Measurements from ENCODE around the gene FUS. TPM values are rescaled to one million over a fixed set of nuclear protein-coding genes. Genes with fewer than 3 reads are reported as not detected.

FUS gene
- total RNA-seq, 1 experiment from 2014 or later = 522 TPM

- Histone ChIP-seq H3K27ac (ENCODE audit: low read depth, low read length) (no peak overlapping the region), H3K36me3 (ENCODE audit: control insufficient read depth in 1 of 2, insufficient read depth in 2 of 2, low read length in 2 of 2) (no peaks in the 10 kb centered on the region; a peak in 1 of 4 replicates), H3K4me2 (ENCODE audit: low read length) (no peak overlapping the region), H3K9me2 (ENCODE audit: insufficient read depth) (no peaks in the 10 kb centered on the region), H3K79me2 (ENCODE audit: insufficient read depth, low read length) (peaks cover 41% of the 10 kb centered on the region), H3K27me3 (ENCODE audit: insufficient read depth, low read length) (no peaks in the 10 kb centered on the region), H3K4me1 (ENCODE audit: control insufficient read depth in 1 of 2, insufficient read depth in 2 of 2, low read length in 2 of 2) (peaks cover 9 to 30% of the 10 kb centered on the region in 2 experiments), H3K4me3 (replicated peaks in 1 of 2; ENCODE audit: low read depth in 1 of 2, low read length in 2 of 2) (no peak overlapping the region), H3K9me3 (ENCODE audit: control insufficient read depth in 1 of 2, insufficient read depth in 1 of 2, low read depth in 1 of 2, low read length in 2 of 2) (no peaks in the 10 kb centered on the region), H2AFZ (ENCODE audit: low read depth, low read length, poor library complexity, severe bottlenecking) (no peak overlapping the region), H3K9ac (ENCODE audit: low read length) (no peak overlapping the region), H4K20me1 (ENCODE audit: insufficient read depth) (no peaks in the 10 kb centered on the region)
- POLR2A ChIA-PET = interaction anchor here (0.6 kb wide), 1 partner anchor 201 kb away, joined by 3 read pairs; no protein-coding TSS in a partner anchor
- TF ChIP-seq CBX3 (IDR thresholded peaks at IDR 0.05; ENCODE audit: low read depth) (no peak), ATF3 (IDR thresholded peaks at IDR 0.05) (no peak), CEBPB (IDR thresholded peaks at IDR 0.05; ENCODE audit: low read depth) (no peak), SIN3A (IDR thresholded peaks at IDR 0.05; ENCODE audit: low read depth) (no peak), TCF7L2 (IDR thresholded peaks at IDR 0.05; ENCODE audit: borderline replicate concordance, extremely low read depth, insufficient read depth, insufficient read length) (no peak), JUND (IDR thresholded peaks at IDR 0.05) (no peak), SP1 (IDR thresholded peaks at IDR 0.05; ENCODE audit: low read depth) (no peak), REST (IDR thresholded peaks at IDR 0.05; ENCODE audit: low read depth) (no peak), ELF1 (IDR thresholded peaks at IDR 0.05; ENCODE audit: borderline replicate concordance, low read depth) (no peak), POLR2AphosphoS5 (IDR thresholded peaks at IDR 0.05; ENCODE audit: low read depth, low read length) (no peak), ZFX (IDR thresholded peaks at IDR 0.05) (no peak), EZH2 (IDR thresholded peaks at IDR 0.05) (no peak), EGR1 (IDR thresholded peaks at IDR 0.05; ENCODE audit: low read depth) (no peak), FOSL1 (IDR thresholded peaks at IDR 0.05; ENCODE audit: low read depth) (no peak)
- TF ChIP-seq, protein P1, sequence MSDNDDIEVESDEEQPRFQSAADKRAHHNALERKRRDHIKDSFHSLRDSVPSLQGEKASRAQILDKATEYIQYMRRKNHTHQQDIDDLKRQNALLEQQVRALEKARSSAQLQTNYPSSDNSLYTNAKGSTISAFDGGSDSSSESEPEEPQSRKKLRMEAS (IDR thresholded peaks at IDR 0.05) = no peak
- TF ChIP-seq, protein P2, sequence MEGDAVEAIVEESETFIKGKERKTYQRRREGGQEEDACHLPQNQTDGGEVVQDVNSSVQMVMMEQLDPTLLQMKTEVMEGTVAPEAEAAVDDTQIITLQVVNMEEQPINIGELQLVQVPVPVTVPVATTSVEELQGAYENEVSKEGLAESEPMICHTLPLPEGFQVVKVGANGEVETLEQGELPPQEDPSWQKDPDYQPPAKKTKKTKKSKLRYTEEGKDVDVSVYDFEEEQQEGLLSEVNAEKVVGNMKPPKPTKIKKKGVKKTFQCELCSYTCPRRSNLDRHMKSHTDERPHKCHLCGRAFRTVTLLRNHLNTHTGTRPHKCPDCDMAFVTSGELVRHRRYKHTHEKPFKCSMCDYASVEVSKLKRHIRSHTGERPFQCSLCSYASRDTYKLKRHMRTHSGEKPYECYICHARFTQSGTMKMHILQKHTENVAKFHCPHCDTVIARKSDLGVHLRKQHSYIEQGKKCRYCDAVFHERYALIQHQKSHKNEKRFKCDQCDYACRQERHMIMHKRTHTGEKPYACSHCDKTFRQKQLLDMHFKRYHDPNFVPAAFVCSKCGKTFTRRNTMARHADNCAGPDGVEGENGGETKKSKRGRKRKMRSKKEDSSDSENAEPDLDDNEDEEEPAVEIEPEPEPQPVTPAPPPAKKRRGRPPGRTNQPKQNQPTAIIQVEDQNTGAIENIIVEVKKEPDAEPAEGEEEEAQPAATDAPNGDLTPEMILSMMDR (IDR thresholded peaks at IDR 0.05 in 2 of 3, conservative IDR thresholded peaks at IDR 0.05 in 1 of 3; ENCODE audit: borderline replicate concordance in 1 of 3, insufficient read depth in 1 of 3, low read depth in 2 of 3, low read length in 2 of 3) = no peak
- no peak for ATAC-seq
- no peak for DNase-seq (ENCODE audit: low read depth, low spot score)
- intact Hi-C loops (cut with micrococcal nuclease) = loop anchor here (10.0 kb wide), 1 partner anchor 238 kb away; the partner anchor contains the start of gene ARMC5
- CTCF ChIA-PET = no interaction called here
- RAD21 ChIA-PET (ENCODE audit: low non-redundant PET in 1 of 2, low total read pairs in 2 of 2, uncharacterized antibody in 2 of 2, unreplicated experiment in 2 of 2) = no interaction called here
- BruUV-seq (replicated peaks) = no TSS peak
Measured at GRCh38 chr16:31217136-31217530, 37.2 kb downstream of the FUS start.
